K562 (cell line): ENCODE data around the gene CLIP1. TPM values are rescaled to one million over a fixed set of nuclear protein-coding genes. Genes with fewer than 3 reads are reported as not detected.
A peak's percentile ranks its signal among the peaks of the same experiment; 100 is the strongest.

Experiments
- ATAC-seq: fragments of 200-7000 bp; cut with Tn5 transposase; 3 replicates; pipeline ENCODE4 v1.9.1; 2020; ENCODE audit warnings: moderate library complexity
- BruUV-seq: library from RNA; stranded (reverse); fragments of 400-500 nt; replicated peaks from 2 replicates; lab custom pipeline; 2021; lab: Mats Ljungman, UMichigan
- CTCF ChIA-PET: fragments of 300-600 bp; formaldehyde crosslinking; extraction: SDS; loops from one replicate; lab custom pipeline; 2021; ENCODE audit warnings: low intra/inter-chr PET ratio; lab: Yijun Ruan, JAX
- POLR2A ChIA-PET: fragments of 300-600, 350-650 bp; sonication (Branson Sonifier 250); formaldehyde crosslinking; extraction: SDS; loops from one replicate; lab custom pipeline; 2021; ENCODE audit warnings: antibody characterized with exemption, inconsistent platforms; lab: Yijun Ruan, JAX
- DNase-seq, 4 experiments: peaks; one replicate each; pipeline versions ENCODE4 v3.0.0 to v3.0.0-alpha.2; 2011 to 2018; ENCODE audit warnings: low spot score in 3 of 4, mixed read lengths in 3 of 4; ENCODE audit errors: extremely low read depth in 1 of 4
- FAIRE-seq: peaks from 2 replicates; lab custom pipeline; 2011; peaks lifted over from hg19 to GRCh38; lab: Jason Lieb, UNC
- H2AFZ ChIP-seq: 2 replicates; pipeline ENCODE4 v1.6.0; 2011; ENCODE audit warnings: low read depth, low read length, control low read depth, inconsistent platforms
- H3K27ac ChIP-seq: fragments of 200-600 bp; 3 replicates; pipeline ENCODE4 v1.8.0; 2011; ENCODE audit warnings: low read depth, mild to moderate bottlenecking, control low read depth, inconsistent platforms, low read length, moderate library complexity, mixed read lengths; ENCODE audit errors: extremely low read depth
- H3K27me3 ChIP-seq, 2 experiments: fragments of 300-600 bp in 1 of 2; 2 replicates in 1 of 2; 3 replicates in 1 of 2; pipeline versions ENCODE4 v1.6.0 to v1.8.0; 2011; ENCODE audit warnings: inconsistent platforms in 2 of 2, low read length in 2 of 2, mild to moderate bottlenecking in 1 of 2, mixed read lengths in 1 of 2, moderate library complexity in 1 of 2; ENCODE audit not compliant: control insufficient read depth in 2 of 2, insufficient read depth in 2 of 2
- H3K36me3 ChIP-seq: fragments of 300-600 bp; 3 replicates; pipeline ENCODE4 v1.8.0; 2011; ENCODE audit warnings: mild to moderate bottlenecking, low read length, inconsistent platforms; ENCODE audit not compliant: control insufficient read depth, insufficient read depth
- H3K4me1 ChIP-seq, 2 experiments: fragments of 200-600 bp in 1 of 2; replicated peaks in 1 of 2; 2 replicates in 1 of 2; 3 replicates in 1 of 2; pipeline versions ENCODE4 v1.5.1 to v1.8.0; 2011; ENCODE audit warnings: inconsistent platforms in 2 of 2, low read length in 2 of 2, mild to moderate bottlenecking in 1 of 2, mixed read lengths in 1 of 2, moderate library complexity in 1 of 2; ENCODE audit not compliant: control insufficient read depth in 2 of 2, insufficient read depth in 2 of 2
- H3K4me2 ChIP-seq: 2 replicates; pipeline ENCODE4 v1.6.1; 2011; ENCODE audit warnings: low read length, control low read depth, inconsistent platforms, mixed read lengths; ENCODE audit not compliant: insufficient read depth
- H3K4me3 ChIP-seq: fragments of 200-600 bp; sonication (generic), shearing (Covaris generic); 2 replicates; pipeline ENCODE4 v1.5.1; 2016; ENCODE audit warnings: control low read depth, inconsistent platforms
- H3K79me2 ChIP-seq: fragments of 200-600 bp; 3 replicates; pipeline ENCODE4 v1.8.0; 2011; ENCODE audit warnings: low read length, inconsistent platforms; ENCODE audit not compliant: control insufficient read depth, insufficient read depth
- H3K9ac ChIP-seq, 2 experiments: 2 replicates each; pipeline versions ENCODE4 v1.6.0 to v1.6.1; 2011; ENCODE audit warnings: low read depth in 2 of 2, low read length in 2 of 2, control low read depth in 1 of 2, inconsistent platforms in 1 of 2, mild to moderate bottlenecking in 1 of 2, mixed read lengths in 1 of 2; ENCODE audit not compliant: insufficient read depth in 1 of 2
- H3K9me1 ChIP-seq: one replicate; pipeline ENCODE4 v1.6.0; 2011; ENCODE audit warnings: inconsistent platforms, mild to moderate bottlenecking, low read length, moderate library complexity; ENCODE audit not compliant: control insufficient read depth, insufficient read depth
- H3K9me3 ChIP-seq: replicated peaks from 2 replicates; pipeline ENCODE4 v1.5.1; 2011; ENCODE audit warnings: low read depth, low read length, inconsistent platforms; ENCODE audit not compliant: control insufficient read depth, insufficient read depth
- H4K20me1 ChIP-seq: replicated peaks from 2 replicates; pipeline ENCODE4 v1.6.1; 2011; ENCODE audit warnings: low read length, inconsistent platforms, mixed read lengths; ENCODE audit not compliant: control insufficient read depth, insufficient read depth
- ADNP ChIP-seq: fragments of 200-800 bp; sonication (Bioruptor generic); IDR thresholded peaks from 2 replicates; pipeline ENCODE4 v1.6.1; 2016; ENCODE audit warnings: missing genetic modification characterization, missing compliant biosample characterization
- ARID4B ChIP-seq: sonication (generic); formaldehyde crosslinking; IDR thresholded peaks from 2 replicates; pipeline ENCODE4 v1.8.0; 2022; ENCODE audit warnings: mild to moderate bottlenecking, missing genetic modification reagents
- ASH1L ChIP-seq: fragments of 450-650 bp; IDR thresholded peaks from 2 replicates; pipeline ENCODE4 v1.6.1; 2018; ENCODE audit warnings: borderline replicate concordance, mild to moderate bottlenecking, low read depth; ENCODE audit not compliant: partially characterized antibody
- ETV5 ChIP-seq: sonication (generic); formaldehyde crosslinking; IDR thresholded peaks from 2 replicates; pipeline ENCODE4 v1.4.0; 2020; ENCODE audit warnings: low read depth, mild to moderate bottlenecking, missing genetic modification reagents
- ETV6 ChIP-seq, 3 experiments: fragments of 150-350 bp in 1 of 3; sonication (generic) in 1 of 3; formaldehyde crosslinking in 1 of 3; IDR thresholded peaks; 2 replicates each; pipeline versions ENCODE4 v1.6.1 to v1.8.0; 2014 to 2022; ENCODE audit warnings: borderline replicate concordance in 2 of 3, low read depth in 2 of 3, antibody characterized with exemption in 1 of 3, low read length in 1 of 3, mild to moderate bottlenecking in 1 of 3, missing genetic modification reagents in 1 of 3
- MAFF ChIP-seq: IDR thresholded peaks from 2 replicates; pipeline ENCODE4 v1.6.1; 2012; ENCODE audit warnings: low read length, improper control_type of control experiment
- NBN ChIP-seq: fragments of 450-650 bp; IDR thresholded peaks from 2 replicates; pipeline ENCODE4 v1.6.1; 2016; ENCODE audit warnings: low read depth, mild to moderate bottlenecking
- PML ChIP-seq: IDR thresholded peaks from 2 replicates; pipeline ENCODE4 v1.6.1; 2012; ENCODE audit warnings: low read length, inconsistent platforms
- PTBP1 ChIP-seq: fragments of 200-400 bp; formaldehyde crosslinking; IDR thresholded peaks from 2 replicates; pipeline ENCODE4 v1.6.1; 2017; ENCODE audit warnings: low read depth, low read length
- RAD21 ChIP-seq, 2 experiments: fragments of 250-450 bp in 1 of 2; fragments of 450-650 bp in 1 of 2; sonication (Bioruptor Pico) in 1 of 2; formaldehyde crosslinking in 1 of 2; IDR thresholded peaks in 1 of 2; conservative IDR thresholded peaks in 1 of 2; 2 replicates each; pipeline versions ENCODE4 v1.4.0 to v1.8.0; 2020 to 2022; ENCODE audit warnings: mild to moderate bottlenecking in 2 of 2, moderate library complexity in 1 of 2
- SMAD1 ChIP-seq: fragments of 150-350 bp; IDR thresholded peaks from 2 replicates; pipeline ENCODE4 v1.6.1; 2014; ENCODE audit warnings: low read length, low read depth; ENCODE audit not compliant: partially characterized antibody
- ZNF232 ChIP-seq: sonication (generic); formaldehyde crosslinking; IDR thresholded peaks from 2 replicates; pipeline ENCODE4 v1.8.0; 2022; ENCODE audit warnings: mild to moderate bottlenecking, missing genetic modification reagents
- ZNF324 ChIP-seq: fragments of 250-450 bp; sonication (Bioruptor Pico); IDR thresholded peaks from 2 replicates; pipeline ENCODE4 v1.4.0; 2020; ENCODE audit warnings: mild to moderate bottlenecking
- ZNF561 ChIP-seq: fragments of 450-650 bp; formaldehyde crosslinking; conservative IDR thresholded peaks from 2 replicates; pipeline ENCODE4 v1.4.0; 2020; ENCODE audit warnings: mild to moderate bottlenecking, moderate library complexity
- ZNF583 ChIP-seq: fragments of 250-450 bp; sonication (Bioruptor Pico); IDR thresholded peaks from 2 replicates; pipeline ENCODE4 v1.4.0; 2020
- ZNF830 ChIP-seq: fragments of 250-450 bp; sonication (Bioruptor Pico); IDR thresholded peaks from 2 replicates; pipeline ENCODE4 v1.5.0; 2021; ENCODE audit warnings: mild to moderate bottlenecking
- WGBS: fragments of 100-300 bp; shearing (Covaris generic); methylation state at CpG from one replicate; pipeline ENCODE4 v1.1.6; 2016; ENCODE audit warnings: low coverage, mixed read lengths; ENCODE audit not compliant: insufficient coverage; ENCODE audit errors: missing lambda C conversion rate; 5-methylcytosine and 5-hydroxymethylcytosine counted together
- in situ Hi-C: fragments of 300-500 bp; cut with MboI; formaldehyde crosslinking; loops from 4 replicates; pipeline ENCODE4 v1.15.0; 2018; ENCODE audit warnings: inconsistent platforms, mixed read lengths
- intact Hi-C: fragments of 100-400 bp; cut with micrococcal nuclease; formaldehyde crosslinking; loops from 2 replicates; pipeline ENCODE4 v1.14.2; 2022
- polyA plus RNA-seq, 8 experiments: library from polyadenylated mRNA; depleted of rRNA in 4 of 8; stranded (reverse) in 5 of 8; unstranded in 3 of 8; fragments of >200 nt; fragmentation: Nextera tagmentation in 2 of 8; fragmentation: Illumina TruSeq in 1 of 8; extraction: Ambion mirVana in 2 of 8; extraction: Trizol in 1 of 8; gene quantifications; 2 replicates each; pipeline versions ENCODE4 v1.2.1 to v1.2.3, GENCODE V29; 2011 to 2014; ENCODE audit warnings: inconsistent platforms in 1 of 8, missing spikeins in 1 of 8
- total RNA-seq, 7 experiments: library from RNA; depleted of rRNA in 6 of 7; stranded (reverse); fragments of >200 nt in 6 of 7; fragmentation: Illumina TruSeq in 2 of 7; extraction: Trizol in 2 of 7; gene quantifications; 2 replicates each; pipeline versions ENCODE4 v1.2.1 to v1.2.3, GENCODE V29; 2011 to 2021; ENCODE audit warnings: low replicate concordance in 1 of 7

CLIP1 gene
- total and polyA plus RNA-seq, 9 of the 15 experiments (the other 6 are each of a cell fraction or from before 2014, with no cell fraction given): 5.8 to 33.9 (median 27.6) TPM

- intact Hi-C loops (no loop called here), in situ Hi-C loops (no loop called here)
- Histone ChIP-seq H2AFZ (peak overlapping the region; percentile 22; the same call in 1 of the 2 replicates), H3K27ac (no peak overlapping the region), H3K27me3 (no peaks in the 10 kb centered on the region), H3K9me3 (no peaks in the 10 kb centered on the region), H3K4me3 (no peak overlapping the region), H4K20me1 (no peaks in the 10 kb centered on the region), H3K4me2 (no peak overlapping the region), H3K9ac (no peak overlapping the region), H3K79me2 (no peaks in the 10 kb centered on the region), H3K36me3 (no peaks in the 10 kb centered on the region), H3K9me1 (no peaks in the 10 kb centered on the region), H3K4me1 (no peaks in the 10 kb centered on the region; a peak in 1 of 5 replicates)
- DNase-seq (no peak), FAIRE-seq (no peak), ATAC-seq (no peak)
- ChIA-PET CTCF (no interaction called here), POLR2A (interaction anchor here (1.3 kb wide), 1 partner anchor 11 kb away, joined by 3 read pairs; no protein-coding TSS in a partner anchor)
- WGBS: 61% methylated on average over 5 of the region's 7 CpGs
- BruUV-seq: no TSS peak
- TF ChIP-seq SMAD1 (no peak), ASH1L (no peak), ZNF583 (CRISPR knock-in tag) (no peak), MAFF (no peak), ETV5 (CRISPR knock-in tag) (no peak), ZNF324 (CRISPR knock-in tag) (no peak), ARID4B (CRISPR knock-in tag) (no peak), ETV6 (IDR thresholded peaks at IDR 0.05; ENCODE audit: borderline replicate concordance in 1 of 2, low read depth in 2 of 2, low read length in 1 of 2) (no peak), ETV6 (CRISPR knock-in tag; IDR thresholded peaks at IDR 0.05; ENCODE audit: borderline replicate concordance) (no peak), ZNF232 (no peak), NBN (no peak), ZNF830 (CRISPR knock-in tag) (no peak), PML (no peak), PTBP1 (no peak), ADNP (tag) (no peak), ZNF561 (CRISPR knock-in tag) (no peak), RAD21 (CRISPR knock-in tag; conservative IDR thresholded peaks at IDR 0.05 in 1 of 2, IDR thresholded peaks at IDR 0.05 in 1 of 2) (no peak)
Observed at GRCh38 chr12:122460061-122460460, 37.6 kb upstream of the CLIP1 start.
